K562 (cell line): ENCODE data around the gene PRMT7. TPM values are rescaled to one million over a fixed set of nuclear protein-coding genes. Genes with fewer than 3 reads are reported as not detected.

Source experiments
- GTF2F1 ChIP-seq: IDR thresholded peaks from 2 replicates; pipeline ENCODE4 v1.6.1; 2011; ENCODE audit warnings: low read depth, low read length, improper control_type of control experiment
- NFIX ChIP-seq: fragments of 250-450 bp; sonication (Bioruptor Pico); IDR thresholded peaks from 2 replicates; pipeline ENCODE4 v1.4.0; 2020; ENCODE audit warnings: low read depth, mild to moderate bottlenecking, moderate library complexity
- RAD21 ChIP-seq, 2 experiments: fragments of 250-450 bp in 1 of 2; fragments of 450-650 bp in 1 of 2; sonication (Bioruptor Pico) in 1 of 2; formaldehyde crosslinking in 1 of 2; IDR thresholded peaks in 1 of 2; conservative IDR thresholded peaks in 1 of 2; 2 replicates each; pipeline versions ENCODE4 v1.4.0 to v1.8.0; 2020 to 2022; ENCODE audit warnings: mild to moderate bottlenecking in 2 of 2, moderate library complexity in 1 of 2
- RBM22 ChIP-seq: fragments of 200-400 bp; formaldehyde crosslinking; IDR thresholded peaks from 2 replicates; pipeline ENCODE4 v1.6.1; 2018; ENCODE audit warnings: low read length, low read depth; ENCODE audit not compliant: poor library complexity, severe bottlenecking
- SMAD1 ChIP-seq: fragments of 150-350 bp; IDR thresholded peaks from 2 replicates; pipeline ENCODE4 v1.6.1; 2014; ENCODE audit warnings: low read length, low read depth; ENCODE audit not compliant: partially characterized antibody
- SNRNP70 ChIP-seq: fragments of 200-400 bp; formaldehyde crosslinking; optimal IDR thresholded peaks from 2 replicates; pipeline ENCODE3; 2017; ENCODE audit warnings: low read depth, low read length
- SRF ChIP-seq, 2 experiments: fragments of 250-450, 450-650 bp in 1 of 2; sonication (Bioruptor Pico) in 1 of 2; sonication (generic) in 1 of 2; formaldehyde crosslinking; IDR thresholded peaks; 2 replicates each; pipeline versions ENCODE4 v1.5.0 to v1.5.1; 2020 to 2022; ENCODE audit warnings: mild to moderate bottlenecking in 1 of 2, missing genetic modification reagents in 1 of 2
- STAG1 ChIP-seq: sonication (generic); formaldehyde crosslinking; IDR thresholded peaks from 2 replicates; pipeline ENCODE4 v1.5.0; 2020; ENCODE audit warnings: missing genetic modification reagents, borderline replicate concordance
- ZNF316 ChIP-seq: fragments of 450-650 bp; IDR thresholded peaks from 2 replicates; pipeline ENCODE4 v1.6.1; 2016
- ZNF589 ChIP-seq: fragments of 200-800 bp; sonication (Bioruptor generic); IDR thresholded peaks from 2 replicates; pipeline ENCODE4 v1.6.1; 2016; ENCODE audit warnings: low read depth, missing genetic modification characterization, missing compliant biosample characterization
- polyA plus RNA-seq, 8 experiments: library from polyadenylated mRNA; depleted of rRNA in 4 of 8; stranded (reverse) in 5 of 8; unstranded in 3 of 8; fragments of >200 nt; fragmentation: Nextera tagmentation in 2 of 8; fragmentation: Illumina TruSeq in 1 of 8; extraction: Ambion mirVana in 2 of 8; extraction: Trizol in 1 of 8; gene quantifications; 2 replicates each; pipeline versions ENCODE4 v1.2.1 to v1.2.3, GENCODE V29; 2011 to 2014; ENCODE audit warnings: inconsistent platforms in 1 of 8, missing spikeins in 1 of 8
- total RNA-seq, 7 experiments: library from RNA; depleted of rRNA in 6 of 7; stranded (reverse); fragments of >200 nt in 6 of 7; fragmentation: Illumina TruSeq in 2 of 7; extraction: Trizol in 2 of 7; gene quantifications; 2 replicates each; pipeline versions ENCODE4 v1.2.1 to v1.2.3, GENCODE V29; 2011 to 2021; ENCODE audit warnings: low replicate concordance in 1 of 7
- TF ChIP-seq, protein P1 (sequence below): fragments of 450-650 bp; IDR thresholded peaks from 2 replicates; pipeline ENCODE4 v1.6.1; 2016
- TF ChIP-seq, protein P2 (sequence below): fragments of 450-650 bp; IDR thresholded peaks from 2 replicates; pipeline ENCODE4 v1.6.1; 2016; ENCODE audit warnings: antibody characterized with exemption
- TF ChIP-seq, protein P3 (sequence below): sonication (generic); formaldehyde crosslinking; IDR thresholded peaks from 2 replicates; pipeline ENCODE4 v1.8.0; 2023; ENCODE audit warnings: mild to moderate bottlenecking, missing genetic modification reagents
- TF ChIP-seq, protein P4 (sequence below), 3 experiments: IDR thresholded peaks in 2 of 3; conservative IDR thresholded peaks in 1 of 3; 2 replicates each; pipeline ENCODE4 v1.5.1; 2011 to 2012; ENCODE audit warnings: low read length in 3 of 3, mild to moderate bottlenecking in 3 of 3, control low read depth in 2 of 3, improper control_type of control experiment in 1 of 3, inconsistent platforms in 1 of 3, low read depth in 1 of 3, mixed read lengths in 1 of 3, moderate library complexity in 1 of 3; ENCODE audit not compliant: insufficient read depth in 2 of 3
- TF ChIP-seq, protein P5 (sequence below), 2 experiments: IDR thresholded peaks in 1 of 2; conservative IDR thresholded peaks in 1 of 2; 2 replicates each; pipeline ENCODE4 v1.6.1; 2016; ENCODE audit warnings: low read depth in 2 of 2, mild to moderate bottlenecking in 1 of 2, missing compliant biosample characterization in 1 of 2, missing genetic modification characterization in 1 of 2, moderate library complexity in 1 of 2

PRMT7 gene
- total and polyA plus RNA-seq, 9 of the 15 experiments (the other 6 are each of a cell fraction or from before 2014, with no cell fraction given) = 6.4 to 88.8 (median 73.1) TPM

DNA sequence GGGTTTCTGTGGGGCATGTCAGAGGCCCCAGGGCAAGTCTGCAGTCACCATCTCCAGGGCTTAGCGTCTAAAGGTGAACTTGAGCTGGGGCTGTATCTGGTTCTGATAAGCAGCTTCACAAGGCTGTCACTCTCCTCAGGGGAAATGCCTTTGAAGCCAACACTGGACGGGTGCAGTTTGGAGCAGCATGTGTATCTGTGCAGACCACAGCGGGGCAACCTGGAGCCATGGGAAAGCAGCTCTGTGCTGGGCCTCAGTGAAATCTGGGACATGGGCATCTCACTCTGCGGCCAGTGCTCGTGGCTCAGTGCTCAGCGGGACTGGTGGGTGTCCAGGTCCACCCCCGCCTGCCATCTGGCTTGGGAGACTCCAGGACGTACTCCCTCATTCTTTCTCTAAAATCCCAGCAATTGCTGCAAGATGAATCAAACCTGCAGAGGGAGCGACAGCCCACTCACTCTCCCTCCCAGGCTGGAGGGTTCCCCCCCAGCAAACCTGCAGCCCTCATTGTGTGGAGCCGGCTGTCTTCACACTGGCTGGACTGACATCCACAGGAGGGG, 63.5 kb downstream of the PRMT7 start (continued):
- TF ChIP-seq, protein P1, sequence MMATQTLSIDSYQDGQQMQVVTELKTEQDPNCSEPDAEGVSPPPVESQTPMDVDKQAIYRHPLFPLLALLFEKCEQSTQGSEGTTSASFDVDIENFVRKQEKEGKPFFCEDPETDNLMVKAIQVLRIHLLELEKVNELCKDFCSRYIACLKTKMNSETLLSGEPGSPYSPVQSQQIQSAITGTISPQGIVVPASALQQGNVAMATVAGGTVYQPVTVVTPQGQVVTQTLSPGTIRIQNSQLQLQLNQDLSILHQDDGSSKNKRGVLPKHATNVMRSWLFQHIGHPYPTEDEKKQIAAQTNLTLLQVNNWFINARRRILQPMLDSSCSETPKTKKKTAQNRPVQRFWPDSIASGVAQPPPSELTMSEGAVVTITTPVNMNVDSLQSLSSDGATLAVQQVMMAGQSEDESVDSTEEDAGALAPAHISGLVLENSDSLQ = peak; percentile 70
- TF ChIP-seq, protein P2, sequence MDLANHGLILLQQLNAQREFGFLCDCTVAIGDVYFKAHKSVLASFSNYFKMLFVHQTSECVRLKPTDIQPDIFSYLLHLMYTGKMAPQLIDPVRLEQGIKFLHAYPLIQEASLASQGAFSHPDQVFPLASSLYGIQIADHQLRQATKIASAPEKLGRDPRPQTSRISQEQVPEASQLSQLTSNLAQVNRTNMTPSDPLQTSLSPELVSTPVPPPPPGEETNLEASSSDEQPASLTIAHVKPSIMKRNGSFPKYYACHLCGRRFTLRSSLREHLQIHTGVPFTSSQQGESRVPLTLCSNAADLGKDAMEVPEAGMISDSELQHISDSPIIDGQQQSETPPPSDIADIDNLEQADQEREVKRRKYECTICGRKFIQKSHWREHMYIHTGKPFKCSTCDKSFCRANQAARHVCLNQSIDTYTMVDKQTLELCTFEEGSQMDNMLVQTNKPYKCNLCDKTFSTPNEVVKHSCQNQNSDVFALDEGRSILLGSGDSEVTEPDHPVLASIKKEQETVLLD = no peak
- TF ChIP-seq NFIX (CRISPR knock-in tag) (no peak), SRF (CRISPR knock-in tag; IDR thresholded peaks at IDR 0.05) (no peak), ZNF316 (no peak), RBM22 (no peak), SNRNP70 (no peak), SMAD1 (no peak), GTF2F1 (no peak), RAD21 (CRISPR knock-in tag; conservative IDR thresholded peaks at IDR 0.05 in 1 of 2, IDR thresholded peaks at IDR 0.05 in 1 of 2) (peak in 1 of 2 experiments; percentile 6; a peak in 1 of 4 replicates), STAG1 (CRISPR knock-in tag) (no peak), ZNF589 (CRISPR knock-in tag) (no peak)
- TF ChIP-seq, protein P3, sequence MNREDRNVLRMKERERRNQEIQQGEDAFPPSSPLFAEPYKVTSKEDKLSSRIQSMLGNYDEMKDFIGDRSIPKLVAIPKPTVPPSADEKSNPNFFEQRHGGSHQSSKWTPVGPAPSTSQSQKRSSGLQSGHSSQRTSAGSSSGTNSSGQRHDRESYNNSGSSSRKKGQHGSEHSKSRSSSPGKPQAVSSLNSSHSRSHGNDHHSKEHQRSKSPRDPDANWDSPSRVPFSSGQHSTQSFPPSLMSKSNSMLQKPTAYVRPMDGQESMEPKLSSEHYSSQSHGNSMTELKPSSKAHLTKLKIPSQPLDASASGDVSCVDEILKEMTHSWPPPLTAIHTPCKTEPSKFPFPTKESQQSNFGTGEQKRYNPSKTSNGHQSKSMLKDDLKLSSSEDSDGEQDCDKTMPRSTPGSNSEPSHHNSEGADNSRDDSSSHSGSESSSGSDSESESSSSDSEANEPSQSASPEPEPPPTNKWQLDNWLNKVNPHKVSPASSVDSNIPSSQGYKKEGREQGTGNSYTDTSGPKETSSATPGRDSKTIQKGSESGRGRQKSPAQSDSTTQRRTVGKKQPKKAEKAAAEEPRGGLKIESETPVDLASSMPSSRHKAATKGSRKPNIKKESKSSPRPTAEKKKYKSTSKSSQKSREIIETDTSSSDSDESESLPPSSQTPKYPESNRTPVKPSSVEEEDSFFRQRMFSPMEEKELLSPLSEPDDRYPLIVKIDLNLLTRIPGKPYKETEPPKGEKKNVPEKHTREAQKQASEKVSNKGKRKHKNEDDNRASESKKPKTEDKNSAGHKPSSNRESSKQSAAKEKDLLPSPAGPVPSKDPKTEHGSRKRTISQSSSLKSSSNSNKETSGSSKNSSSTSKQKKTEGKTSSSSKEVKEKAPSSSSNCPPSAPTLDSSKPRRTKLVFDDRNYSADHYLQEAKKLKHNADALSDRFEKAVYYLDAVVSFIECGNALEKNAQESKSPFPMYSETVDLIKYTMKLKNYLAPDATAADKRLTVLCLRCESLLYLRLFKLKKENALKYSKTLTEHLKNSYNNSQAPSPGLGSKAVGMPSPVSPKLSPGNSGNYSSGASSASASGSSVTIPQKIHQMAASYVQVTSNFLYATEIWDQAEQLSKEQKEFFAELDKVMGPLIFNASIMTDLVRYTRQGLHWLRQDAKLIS (CRISPR knock-in tag) = no peak
- TF ChIP-seq, protein P4, sequence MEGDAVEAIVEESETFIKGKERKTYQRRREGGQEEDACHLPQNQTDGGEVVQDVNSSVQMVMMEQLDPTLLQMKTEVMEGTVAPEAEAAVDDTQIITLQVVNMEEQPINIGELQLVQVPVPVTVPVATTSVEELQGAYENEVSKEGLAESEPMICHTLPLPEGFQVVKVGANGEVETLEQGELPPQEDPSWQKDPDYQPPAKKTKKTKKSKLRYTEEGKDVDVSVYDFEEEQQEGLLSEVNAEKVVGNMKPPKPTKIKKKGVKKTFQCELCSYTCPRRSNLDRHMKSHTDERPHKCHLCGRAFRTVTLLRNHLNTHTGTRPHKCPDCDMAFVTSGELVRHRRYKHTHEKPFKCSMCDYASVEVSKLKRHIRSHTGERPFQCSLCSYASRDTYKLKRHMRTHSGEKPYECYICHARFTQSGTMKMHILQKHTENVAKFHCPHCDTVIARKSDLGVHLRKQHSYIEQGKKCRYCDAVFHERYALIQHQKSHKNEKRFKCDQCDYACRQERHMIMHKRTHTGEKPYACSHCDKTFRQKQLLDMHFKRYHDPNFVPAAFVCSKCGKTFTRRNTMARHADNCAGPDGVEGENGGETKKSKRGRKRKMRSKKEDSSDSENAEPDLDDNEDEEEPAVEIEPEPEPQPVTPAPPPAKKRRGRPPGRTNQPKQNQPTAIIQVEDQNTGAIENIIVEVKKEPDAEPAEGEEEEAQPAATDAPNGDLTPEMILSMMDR (IDR thresholded peaks at IDR 0.05 in 2 of 3, conservative IDR thresholded peaks at IDR 0.05 in 1 of 3; ENCODE audit: insufficient read depth in 2 of 3, low read depth in 1 of 3, low read length in 3 of 3) = peak in 1 of 3 experiments; percentile 18; a peak in 1 of 6 replicates
- TF ChIP-seq, protein P5, sequence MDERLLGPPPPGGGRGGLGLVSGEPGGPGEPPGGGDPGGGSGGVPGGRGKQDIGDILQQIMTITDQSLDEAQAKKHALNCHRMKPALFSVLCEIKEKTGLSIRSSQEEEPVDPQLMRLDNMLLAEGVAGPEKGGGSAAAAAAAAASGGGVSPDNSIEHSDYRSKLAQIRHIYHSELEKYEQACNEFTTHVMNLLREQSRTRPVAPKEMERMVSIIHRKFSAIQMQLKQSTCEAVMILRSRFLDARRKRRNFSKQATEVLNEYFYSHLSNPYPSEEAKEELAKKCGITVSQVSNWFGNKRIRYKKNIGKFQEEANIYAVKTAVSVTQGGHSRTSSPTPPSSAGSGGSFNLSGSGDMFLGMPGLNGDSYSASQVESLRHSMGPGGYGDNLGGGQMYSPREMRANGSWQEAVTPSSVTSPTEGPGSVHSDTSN (CRISPR knock-in tag; IDR thresholded peaks at IDR 0.05; ENCODE audit: low read depth) = no peak
- TF ChIP-seq, protein P5 (tag; conservative IDR thresholded peaks at IDR 0.05; ENCODE audit: low read depth) = 0 out of 2 replicates have a peak, but pooled peaks have one; percentile 15
